Activated CD8-positive, alpha-beta memory T cell treated with anti-CD3 and anti-CD28 coated beads for 24 hours (primary cell): Measurements from ENCODE around the gene THAP6.
"Not testable (repeated sequence)": the region's sequence is repeated elsewhere in the genome, so short reads cannot be mapped to it uniquely, and the experiment has no call there.

Experiments used
- DNase-seq: peaks from one replicate; pipeline ENCODE4 v3.0.0-alpha.2; 2020

Gene THAP6, protein sequence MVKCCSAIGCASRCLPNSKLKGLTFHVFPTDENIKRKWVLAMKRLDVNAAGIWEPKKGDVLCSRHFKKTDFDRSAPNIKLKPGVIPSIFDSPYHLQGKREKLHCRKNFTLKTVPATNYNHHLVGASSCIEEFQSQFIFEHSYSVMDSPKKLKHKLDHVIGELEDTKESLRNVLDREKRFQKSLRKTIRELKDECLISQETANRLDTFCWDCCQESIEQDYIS

DNA sequence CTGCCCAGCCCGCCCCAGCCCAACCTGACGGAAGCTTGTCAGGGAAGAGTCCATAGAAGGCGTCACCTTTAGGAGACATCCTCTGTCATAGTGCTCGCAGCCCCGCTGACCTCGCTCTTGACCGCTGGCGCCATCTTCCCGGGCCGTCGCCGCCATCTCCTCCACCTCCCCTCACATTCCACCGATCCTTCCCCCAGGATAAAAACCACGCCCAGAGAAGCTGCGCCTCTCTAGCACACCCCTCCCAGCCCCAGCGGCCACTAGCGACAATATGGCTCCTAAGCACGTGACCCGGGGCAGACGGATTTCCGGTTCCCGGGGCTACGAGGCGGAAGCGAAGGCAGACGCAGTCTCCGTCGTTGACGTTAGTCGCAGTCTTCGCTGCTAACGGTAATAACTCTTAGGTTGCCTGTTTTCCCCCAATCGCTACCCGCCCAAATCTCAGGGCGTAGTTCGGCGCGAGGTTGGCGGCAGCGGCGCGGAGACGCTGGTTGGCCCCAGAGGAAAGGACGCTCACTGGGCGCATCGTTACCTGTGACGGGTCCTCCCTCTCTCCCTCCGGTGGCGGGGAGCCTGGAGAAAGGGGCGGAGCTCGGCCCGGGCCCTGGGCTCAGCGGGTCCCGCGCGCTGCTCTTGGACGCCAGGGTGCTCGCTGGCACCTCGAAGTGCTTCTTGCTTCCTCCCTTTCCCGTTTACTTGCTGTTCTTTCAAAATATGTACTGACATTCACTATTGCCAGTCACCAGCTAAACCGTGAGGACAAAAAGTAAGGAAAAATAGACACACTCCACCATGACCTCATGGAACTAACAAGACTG is at the start of gene THAP6, which contains the start of gene RCHY1:
Gene THAP6, plus strand, starts transcription at position 343 of the 818 bp plus-strand sequence. CDS start 980 bp downstream, outside the sequence.
Gene RCHY1, minus strand, starts transcription at position 273 of the 818 bp plus-strand sequence. Its CDS starts 117 bp downstream, at position 156.
- peak; percentile 95 for DNase-seq

- no peak for DNase-seq
These were observed 44.4 kb upstream of the THAP6 start for GRCh38 chr4:75469896-75470295.

DNA sequence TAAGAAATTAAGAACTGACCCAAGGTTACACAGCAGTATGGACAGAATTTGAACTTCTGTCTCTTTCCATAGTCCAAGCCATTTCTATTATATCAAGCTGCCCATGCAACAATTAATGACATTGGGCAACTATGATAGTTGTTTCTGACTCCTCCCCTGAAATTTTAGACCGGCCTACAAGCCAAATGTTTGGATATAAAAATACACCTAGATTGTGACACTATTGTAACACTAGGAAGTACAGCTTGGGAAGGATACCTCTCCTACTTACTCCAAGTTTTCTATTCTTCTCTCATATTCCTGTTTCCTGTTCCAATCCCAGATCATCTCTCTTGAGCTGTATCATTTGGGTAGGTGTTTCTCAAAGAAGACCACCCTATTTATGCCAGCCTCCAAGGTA is 43.5 kb upstream of the THAP6 start:
- DNase-seq, result no peak

DNA sequence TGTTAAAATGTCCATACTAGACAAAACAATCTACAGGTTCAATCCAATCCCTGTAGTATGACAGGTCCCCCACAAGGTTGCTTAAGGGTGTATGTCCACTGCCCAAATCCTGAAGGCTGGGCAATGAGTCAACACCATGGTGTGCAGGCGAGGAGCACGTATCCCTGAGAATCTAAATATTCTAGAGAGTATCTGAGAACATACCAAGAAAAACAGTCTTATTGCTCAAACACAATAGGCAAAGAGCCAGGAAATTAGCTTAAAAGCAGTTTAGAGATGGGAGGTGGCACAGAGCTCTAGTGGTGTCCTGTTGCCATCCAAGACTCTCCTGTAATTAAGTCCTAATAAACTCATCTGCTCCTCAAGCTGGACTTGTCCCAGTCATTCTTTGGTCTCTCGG is 37.1 kb upstream of the THAP6 start:
- no peak for DNase-seq

GRCh38 chr4:75484190-75484589 is 30.1 kb upstream of the THAP6 start:
- no peak for DNase-seq

- no peak for DNase-seq
These were observed 24.1 kb upstream of the THAP6 start for GRCh38 chr4:75490155-75490554.

DNA sequence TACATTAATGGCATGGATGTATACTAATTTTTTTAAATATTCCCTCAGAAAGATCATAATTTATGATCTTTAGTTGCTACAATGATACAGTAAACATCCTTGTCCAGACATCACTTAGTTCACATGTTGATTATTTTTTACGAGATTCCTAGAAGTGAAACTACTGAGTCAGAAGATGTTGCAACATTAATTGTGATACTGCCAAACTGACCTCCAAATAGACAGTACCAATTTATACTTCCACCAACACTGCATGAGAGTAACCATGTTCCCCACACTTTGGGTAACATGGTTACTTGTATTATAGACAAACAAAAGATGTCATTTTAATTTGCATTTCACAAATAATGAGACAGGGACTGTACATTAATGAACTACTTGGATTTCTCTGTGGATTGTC is 19.7 kb upstream of the THAP6 start:
- DNase-seq, result no peak

DNA sequence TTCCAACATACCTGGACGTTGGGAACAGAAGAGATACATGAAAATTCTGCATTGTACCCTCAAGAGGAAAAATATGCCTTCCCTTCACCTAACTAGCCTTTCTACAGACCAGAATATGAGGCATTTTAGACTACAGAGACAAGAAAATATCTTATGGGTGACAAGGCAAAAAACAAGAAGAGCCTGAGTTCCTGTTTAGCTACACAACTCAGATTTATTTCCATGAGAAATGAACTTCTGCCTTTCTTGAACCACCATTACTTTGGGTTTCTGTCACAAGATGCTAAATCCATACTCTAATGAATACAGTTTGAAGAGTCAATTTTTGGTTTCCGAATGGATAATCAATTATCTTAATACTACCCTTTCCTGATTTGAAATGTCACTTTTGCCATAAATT is 18.8 kb upstream of the THAP6 start:
- DNase-seq, result no peak

- no peak for DNase-seq
These were observed 17.9 kb upstream of the THAP6 start for GRCh38 chr4:75496406-75496805.

- no peak for DNase-seq
These were observed 17.1 kb upstream of the THAP6 start for GRCh38 chr4:75497133-75497532.

- DNase-seq, result no peak
These were observed 16.2 kb upstream of the THAP6 start for GRCh38 chr4:75498041-75498440.

DNA sequence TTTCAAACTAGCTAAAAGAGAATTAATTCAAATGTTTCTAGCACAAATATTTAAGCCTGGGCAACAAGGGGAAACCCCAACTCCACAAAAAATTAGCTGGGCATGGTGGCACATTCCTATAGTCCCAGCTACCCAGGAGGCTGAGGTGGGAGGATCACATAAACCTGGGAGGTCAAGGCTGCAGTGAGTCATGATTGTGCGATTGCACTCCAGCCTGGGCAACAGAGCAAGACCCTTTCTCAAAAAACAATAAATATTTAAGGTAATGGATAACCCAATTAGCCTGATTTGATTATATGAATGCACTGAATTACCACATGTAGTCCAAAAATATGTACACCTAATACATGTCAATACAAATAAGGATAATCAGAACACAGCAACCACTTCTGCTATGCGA is 14.4 kb upstream of the THAP6 start:
- DNase-seq, result no peak

- DNase-seq, result no peak
These were observed 11.6 kb upstream of the THAP6 start for GRCh38 chr4:75502671-75503070.

- no peak for DNase-seq
These were observed 8.6 kb upstream of the THAP6 start for GRCh38 chr4:75505630-75506029.

DNA sequence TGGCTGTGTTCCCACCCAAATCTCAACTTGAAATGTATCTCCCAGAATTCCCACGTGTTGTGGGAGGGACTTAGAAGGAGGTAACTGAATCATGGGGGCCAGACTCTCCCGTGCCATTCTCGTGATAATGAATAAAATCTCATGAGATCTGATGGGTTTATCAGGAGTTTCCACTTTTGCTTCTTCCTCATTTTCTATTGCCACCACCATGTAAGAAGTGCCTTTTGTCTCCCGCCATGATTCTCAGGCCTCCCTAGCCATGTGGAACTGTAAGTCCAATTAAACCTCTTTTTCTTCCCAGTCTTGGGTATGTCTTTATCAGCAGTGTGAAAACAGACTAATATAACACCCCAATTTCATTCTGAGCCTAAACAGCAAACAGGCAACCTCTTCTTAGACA is 4.7 kb upstream of the THAP6 start:
- DNase-seq, result not testable (repeated sequence)

DNA sequence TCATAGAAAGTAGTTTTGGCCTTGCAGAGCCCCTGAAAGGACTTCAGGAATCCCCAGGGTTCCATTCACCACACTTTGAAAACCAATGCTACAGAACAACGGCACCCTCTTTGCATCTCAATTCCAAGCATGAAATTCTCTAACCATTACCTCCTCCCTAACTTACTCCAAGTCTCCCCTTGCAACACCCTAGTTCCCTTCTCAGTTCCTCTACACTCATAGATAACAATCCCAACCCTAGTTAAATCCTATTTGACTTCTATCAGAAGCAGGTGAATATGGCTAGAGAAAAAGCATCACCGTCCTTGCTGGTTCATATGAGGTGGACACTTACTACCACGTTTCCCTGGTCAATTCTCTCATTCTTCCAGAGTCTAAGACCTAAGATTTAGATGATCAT is 2.4 kb upstream of the THAP6 start:
- no peak for DNase-seq

DNA sequence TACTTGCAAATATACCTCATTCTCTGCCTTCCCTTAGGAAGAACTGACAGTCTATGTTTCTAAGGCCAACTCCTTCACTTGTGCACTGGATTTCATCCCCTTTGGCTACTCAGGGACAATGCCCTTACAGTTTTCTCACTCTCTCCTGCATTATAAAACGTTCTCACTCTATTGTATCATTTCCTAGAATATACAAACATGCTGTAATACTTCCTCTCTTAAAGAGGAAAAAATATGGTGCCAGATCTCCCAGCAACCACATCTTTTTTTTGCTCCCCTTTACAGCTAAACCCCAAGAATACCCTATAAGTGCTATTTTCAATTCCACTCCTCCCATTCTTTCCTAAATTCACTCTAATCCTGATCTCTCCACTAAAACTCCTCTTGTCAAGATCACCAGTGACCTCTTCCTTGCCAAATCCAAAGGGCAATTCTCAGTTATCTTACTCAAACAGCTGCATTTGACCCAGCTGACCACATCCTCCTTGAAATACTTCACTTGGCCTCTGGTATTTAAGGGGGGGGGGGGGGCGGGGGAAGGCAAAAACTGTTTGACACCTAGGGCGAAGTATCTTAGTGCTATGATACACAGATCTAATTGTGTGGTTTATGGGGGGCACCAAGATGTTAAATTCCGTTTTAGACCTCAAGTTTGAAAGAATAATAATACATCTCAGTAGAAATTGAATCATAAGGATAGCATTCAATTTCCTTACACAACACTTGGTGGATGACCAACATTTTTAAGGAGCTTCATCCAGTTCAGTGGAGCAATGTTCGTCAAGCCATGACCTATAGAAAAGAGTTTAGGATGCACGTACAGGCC is 1.7 kb upstream of the THAP6 start:
- DNase-seq, result no peak

GRCh38 chr4:75513526-75514130 is 645 bp upstream of the THAP6 start:
- no peak for DNase-seq

DNA sequence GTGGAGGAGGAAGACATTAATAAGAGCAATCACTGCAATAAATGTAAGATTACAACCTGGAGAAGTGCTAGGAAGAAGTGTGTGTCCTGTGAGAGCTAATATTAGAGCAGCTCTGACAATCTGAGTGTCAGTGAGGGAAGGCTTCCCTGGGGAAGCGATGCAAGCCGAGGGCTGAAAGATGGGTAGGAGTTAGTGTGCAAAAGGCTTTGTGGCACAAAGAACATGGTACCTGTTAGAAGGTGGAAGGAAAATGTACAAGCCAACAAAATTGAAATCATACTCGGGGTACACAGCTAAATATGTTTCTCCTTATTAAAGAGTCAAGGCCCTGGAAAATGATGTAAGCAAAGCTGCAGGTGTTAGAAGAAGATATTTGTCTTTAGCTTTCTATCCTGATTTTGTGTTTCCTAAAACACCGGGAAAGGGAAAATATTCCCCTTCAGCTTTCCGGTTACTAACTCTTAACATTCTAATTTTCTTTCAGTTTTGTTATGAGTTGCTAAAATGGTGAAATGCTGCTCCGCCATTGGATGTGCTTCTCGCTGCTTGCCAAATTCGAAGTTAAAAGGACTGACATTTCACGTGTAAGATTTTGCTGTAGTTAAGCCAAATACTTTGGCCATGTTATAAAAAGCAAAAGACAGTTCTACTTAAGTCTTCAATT is 808 bp downstream of the THAP6 start:
- DNase-seq, result peak; percentile 62

GRCh38 chr4:75516144-75516543 is 1.9 kb downstream of the THAP6 start:
- DNase-seq, result no peak

- DNase-seq, result not testable (repeated sequence)
These were observed 5.2 kb downstream of the THAP6 start for GRCh38 chr4:75519452-75519851.

DNA sequence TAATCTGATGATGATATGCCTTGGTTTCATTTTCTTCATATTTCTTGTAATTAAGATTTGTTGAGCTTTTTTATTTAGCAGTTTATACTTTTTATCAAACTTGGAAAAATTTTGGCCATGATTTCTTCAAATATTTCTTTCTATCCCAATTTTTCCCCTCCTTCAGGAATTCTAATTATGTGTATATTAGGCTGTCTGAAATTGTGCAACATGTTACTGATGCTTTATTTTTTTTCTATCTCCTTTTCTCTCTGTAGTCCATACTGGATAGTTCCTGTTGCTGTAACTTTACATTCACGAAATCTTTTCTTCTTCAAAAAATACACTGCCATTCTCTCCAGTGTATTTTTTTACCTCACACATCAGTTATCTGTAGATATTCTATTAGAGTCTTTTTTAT is 10.8 kb downstream of the THAP6 start:
- no peak for DNase-seq

GRCh38 chr4:75525910-75526309 is 11.6 kb downstream of the THAP6 start:
- no peak for DNase-seq
